ENCODE results near the gene PREX1. TPM values are rescaled to one million over a fixed set of nuclear protein-coding genes. Genes with fewer than 3 reads are reported as not detected.
A peak's percentile ranks its signal among the peaks of the same experiment; 100 is the strongest.

Gene PREX1
- total and polyA plus RNA-seq, 2 donors (not counting 3 experiments of a cell fraction or from before 2014, with no cell fraction given): 51.3 to 72.9 TPM

GRCh38 chr20:48642105-48642880 lies 185.5 kb downstream of the PREX1 start:
- intact Hi-C loops (cut with micrococcal nuclease): no loop called here
- H2AFZ ChIP-seq (ENCODE audit: low read depth, low read length): no peak overlapping the region
- BruUV-seq (replicated peaks): no TSS peak
- peaks cover 16% of the 10 kb centered on the region for H3K4me1 ChIP-seq (ENCODE audit: control insufficient read depth, extremely low read depth, insufficient read depth, low read length)
- POLR2A ChIA-PET: no interaction called here
- H3K36me3 ChIP-seq (ENCODE audit: control insufficient read depth in 2 of 2, extremely low read depth in 1 of 2, insufficient read depth in 2 of 2, low read length in 2 of 2): peaks cover 13 to 48% of the 10 kb centered on the region in 2 experiments
- no peak for TF ChIP-seq GATA2 (IDR thresholded peaks at IDR 0.05; ENCODE audit: insufficient read depth, insufficient read length, low read depth, low read length)
- H3K9me1 ChIP-seq (replicated peaks; ENCODE audit: control insufficient read depth, extremely low read depth, insufficient read depth, low read length): no peaks in the 10 kb centered on the region
- FAIRE-seq: peak; percentile 18
- no peaks in the 10 kb centered on the region for H3K27me3 ChIP-seq (ENCODE audit: control insufficient read depth in 2 of 2, insufficient read depth in 2 of 2, low read length in 2 of 2)
- CTCF ChIA-PET: interaction anchor here (1.3 kb wide), 1 partner anchor 15 kb away, joined by 8 read pairs; no protein-coding TSS in a partner anchor
- no peak overlapping the region for H3K4me3 ChIP-seq (replicated peaks in 1 of 3; ENCODE audit: insufficient read depth in 1 of 3, low read depth in 1 of 3, low read length in 3 of 3)
- H3K4me2 ChIP-seq (ENCODE audit: insufficient read depth, low read length): no peak overlapping the region
- no peak overlapping the region for H3K9ac ChIP-seq (replicated peaks; ENCODE audit: extremely low read depth, insufficient read depth, low read length)
- no peaks in the 10 kb centered on the region for H3K9me3 ChIP-seq (replicated peaks; ENCODE audit: control insufficient read depth, insufficient read depth, low read length)
- no peaks in the 10 kb centered on the region for H4K20me1 ChIP-seq (replicated peaks; ENCODE audit: control insufficient read depth, extremely low read depth, insufficient read depth, low read length)
- H3K79me2 ChIP-seq (ENCODE audit: control insufficient read depth, insufficient read depth, low read length): no peaks in the 10 kb centered on the region
- DNase-seq (ENCODE audit: low read depth, low spot score): no peak
- dilution Hi-C loops (cut with MboI; ENCODE audit: extremely low pct_ligation_motif_present, low sequenced_read_pairs): no loop called here
- H3K27ac ChIP-seq (ENCODE audit: insufficient read depth, low read depth, low read length): no peak overlapping the region

DNA sequence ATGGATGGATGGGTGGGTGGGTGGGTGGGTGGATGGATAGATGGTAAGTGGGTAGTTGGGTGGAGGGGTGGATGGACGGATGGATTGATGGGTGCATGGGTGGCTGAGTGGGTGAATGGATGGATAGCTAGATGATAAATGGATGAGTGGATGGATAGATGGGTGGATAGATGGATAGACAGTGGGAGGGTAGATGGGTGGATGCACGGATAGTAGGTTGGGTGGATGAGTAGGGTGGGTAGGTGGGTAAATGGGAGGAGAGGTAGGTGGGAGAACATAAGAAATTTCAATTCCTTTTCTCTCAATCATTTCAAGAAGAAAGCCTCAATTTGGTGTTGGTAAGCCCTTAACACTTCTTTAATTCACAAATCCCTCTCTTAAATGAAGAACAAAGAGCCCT lies 186.9 kb downstream of the PREX1 start:
- H3K9ac ChIP-seq (replicated peaks; ENCODE audit: extremely low read depth, insufficient read depth, low read length): no peak overlapping the region
- H3K4me3 ChIP-seq (replicated peaks in 1 of 3; ENCODE audit: insufficient read depth in 1 of 3, low read depth in 1 of 3, low read length in 3 of 3): no peak overlapping the region
- dilution Hi-C loops (cut with MboI; ENCODE audit: extremely low pct_ligation_motif_present, low sequenced_read_pairs) (no loop called here), intact Hi-C loops (cut with micrococcal nuclease) (no loop called here)
- POLR2A ChIA-PET: no interaction called here
- no peak overlapping the region for H2AFZ ChIP-seq (ENCODE audit: low read depth, low read length)
- CTCF ChIA-PET: no interaction called here
- H3K79me2 ChIP-seq (ENCODE audit: control insufficient read depth, insufficient read depth, low read length): no peaks in the 10 kb centered on the region
- H3K27ac ChIP-seq (ENCODE audit: insufficient read depth, low read depth, low read length): no peak overlapping the region
- H3K27me3 ChIP-seq (ENCODE audit: control insufficient read depth in 2 of 2, insufficient read depth in 2 of 2, low read length in 2 of 2): no peaks in the 10 kb centered on the region
- no peak for DNase-seq (ENCODE audit: low read depth, low spot score)
- no peaks in the 10 kb centered on the region for H3K9me1 ChIP-seq (replicated peaks; ENCODE audit: control insufficient read depth, extremely low read depth, insufficient read depth, low read length)
- H3K4me2 ChIP-seq (ENCODE audit: insufficient read depth, low read length): no peak overlapping the region
- H3K36me3 ChIP-seq (ENCODE audit: control insufficient read depth in 2 of 2, extremely low read depth in 1 of 2, insufficient read depth in 2 of 2, low read length in 2 of 2): peaks cover 10 to 48% of the 10 kb centered on the region in 2 experiments
- no peak for FAIRE-seq
- H3K4me1 ChIP-seq (ENCODE audit: control insufficient read depth, extremely low read depth, insufficient read depth, low read length): peaks cover 16% of the 10 kb centered on the region
- TF ChIP-seq JUN (IDR thresholded peaks at IDR 0.05; ENCODE audit: borderline replicate concordance, insufficient read depth, insufficient read length, low read depth): no peak
- no peak for TF ChIP-seq POLR2A (IDR thresholded peaks at IDR 0.05; ENCODE audit: low read depth, low read length)
- no peak for TF ChIP-seq EZH2 (IDR thresholded peaks at IDR 0.05; ENCODE audit: borderline replicate concordance, low read depth, low read length, severe bottlenecking)
- TF ChIP-seq POLR2AphosphoS5 (IDR thresholded peaks at IDR 0.05; ENCODE audit: insufficient read depth, low read depth, low read length): no peak
- TF ChIP-seq CTCF (IDR thresholded peaks at IDR 0.05; ENCODE audit: extremely low read depth in 1 of 2, insufficient read depth in 1 of 2, low read depth in 1 of 2, low read length in 2 of 2): no peak
- no peak for TF ChIP-seq GATA2 (IDR thresholded peaks at IDR 0.05; ENCODE audit: insufficient read depth, insufficient read length, low read depth, low read length)
- no peak for TF ChIP-seq FOS (IDR thresholded peaks at IDR 0.05; ENCODE audit: borderline replicate concordance, insufficient read depth, low read length)
- no peak for TF ChIP-seq MAX (IDR thresholded peaks at IDR 0.05; ENCODE audit: insufficient read depth, insufficient read length)
- no peak for TF ChIP-seq MYC (IDR thresholded peaks at IDR 0.05; ENCODE audit: low read depth, low read length)
- H3K9me3 ChIP-seq (replicated peaks; ENCODE audit: control insufficient read depth, insufficient read depth, low read length): no peaks in the 10 kb centered on the region
- no peaks in the 10 kb centered on the region for H4K20me1 ChIP-seq (replicated peaks; ENCODE audit: control insufficient read depth, extremely low read depth, insufficient read depth, low read length)
- BruUV-seq (replicated peaks): no TSS peak
